Measurements from ENCODE around the gene PRRC2B. TPM values are rescaled to one million over a fixed set of nuclear protein-coding genes. Genes with fewer than 3 reads are reported as not detected.

PRRC2B gene
- total and polyA plus RNA-seq, 8 donors, result 159 to 233 (median 187) TPM

DNA sequence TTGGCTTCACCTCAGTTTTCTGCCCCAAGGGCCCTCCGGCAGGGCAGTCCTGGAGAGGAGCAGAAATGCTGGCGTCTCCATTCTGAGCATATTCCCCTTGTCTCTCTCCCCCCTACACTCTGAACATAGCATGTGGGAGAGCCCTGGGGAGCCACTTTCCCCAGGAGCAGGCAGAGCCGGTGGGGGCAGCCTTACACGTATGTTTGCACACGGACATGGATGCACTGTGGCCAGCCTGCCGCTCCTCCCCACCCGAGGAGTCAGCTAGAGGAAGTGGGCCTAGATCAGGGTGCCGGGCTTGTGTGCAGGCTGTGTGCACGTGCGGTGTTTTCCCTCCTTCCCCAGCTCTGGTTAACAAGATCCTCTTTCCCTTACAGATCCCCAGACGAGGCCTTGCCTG is 83.5 kb downstream of the PRRC2B start:
- intact Hi-C loops (cut with DNase I), result loop anchor here in 1 of 2 donors (10.0 kb wide), 1 partner anchor 133 kb away; no protein-coding TSS in a partner anchor
- no peak overlapping the region for H3K4me3 ChIP-seq
- no peaks in the 10 kb centered on the region for H3K4me1 ChIP-seq
- DNase-seq, result peak in 1 of 4 donors; percentile 63
- ATAC-seq, result no peak
- TF ChIP-seq, protein P1, sequence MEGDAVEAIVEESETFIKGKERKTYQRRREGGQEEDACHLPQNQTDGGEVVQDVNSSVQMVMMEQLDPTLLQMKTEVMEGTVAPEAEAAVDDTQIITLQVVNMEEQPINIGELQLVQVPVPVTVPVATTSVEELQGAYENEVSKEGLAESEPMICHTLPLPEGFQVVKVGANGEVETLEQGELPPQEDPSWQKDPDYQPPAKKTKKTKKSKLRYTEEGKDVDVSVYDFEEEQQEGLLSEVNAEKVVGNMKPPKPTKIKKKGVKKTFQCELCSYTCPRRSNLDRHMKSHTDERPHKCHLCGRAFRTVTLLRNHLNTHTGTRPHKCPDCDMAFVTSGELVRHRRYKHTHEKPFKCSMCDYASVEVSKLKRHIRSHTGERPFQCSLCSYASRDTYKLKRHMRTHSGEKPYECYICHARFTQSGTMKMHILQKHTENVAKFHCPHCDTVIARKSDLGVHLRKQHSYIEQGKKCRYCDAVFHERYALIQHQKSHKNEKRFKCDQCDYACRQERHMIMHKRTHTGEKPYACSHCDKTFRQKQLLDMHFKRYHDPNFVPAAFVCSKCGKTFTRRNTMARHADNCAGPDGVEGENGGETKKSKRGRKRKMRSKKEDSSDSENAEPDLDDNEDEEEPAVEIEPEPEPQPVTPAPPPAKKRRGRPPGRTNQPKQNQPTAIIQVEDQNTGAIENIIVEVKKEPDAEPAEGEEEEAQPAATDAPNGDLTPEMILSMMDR (IDR thresholded peaks at IDR 0.05), result no peak
- no peaks in the 10 kb centered on the region for H3K27me3 ChIP-seq
- H3K36me3 ChIP-seq, result peaks cover 0 to 100% of the 10 kb centered on the region in 2 donors
- no peaks in the 10 kb centered on the region for H3K9me3 ChIP-seq
- no peak overlapping the region for H3K27ac ChIP-seq

DNA sequence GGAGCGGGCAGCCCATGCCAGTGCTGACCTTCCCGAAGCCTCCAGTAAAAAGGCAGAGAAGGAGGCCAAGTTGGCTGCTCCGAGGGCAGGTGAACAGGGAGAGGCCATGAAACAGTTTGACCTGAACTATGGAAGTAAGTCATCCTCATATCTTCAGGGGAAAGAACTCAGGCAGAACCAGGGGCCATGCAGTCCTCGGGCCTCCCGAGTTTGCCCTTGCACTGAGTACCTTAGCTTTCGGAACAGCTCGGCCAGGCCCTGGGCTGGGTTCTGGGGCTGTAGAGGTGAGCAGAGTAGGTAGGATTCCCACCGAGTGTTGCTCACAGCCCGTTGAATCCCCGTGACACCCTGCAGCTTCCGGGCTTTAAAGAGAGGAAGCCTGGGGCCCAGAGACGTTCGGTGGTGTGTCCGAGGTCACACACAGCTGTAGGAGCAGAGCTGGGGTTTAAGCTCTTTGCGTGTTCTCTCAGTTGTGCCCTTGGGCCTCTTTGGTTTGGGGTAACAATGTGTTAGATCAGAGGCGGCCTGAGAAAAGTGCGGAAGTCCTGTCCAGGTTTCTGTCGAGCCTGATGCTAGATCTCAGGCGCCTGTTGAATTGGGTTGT is 84.0 kb downstream of the PRRC2B start:
- Histone ChIP-seq H3K27me3 (no peaks in the 10 kb centered on the region), H3K4me3 (no peak overlapping the region), H3K9me3 (no peaks in the 10 kb centered on the region), H3K36me3 (peaks cover 0 to 100% of the 10 kb centered on the region in 2 donors), H3K4me1 (no peaks in the 10 kb centered on the region), H3K27ac (no peak overlapping the region)
- ATAC-seq (no peak), DNase-seq (peak in 1 of 4 donors; percentile 53)
- TF ChIP-seq, protein P1 (IDR thresholded peaks at IDR 0.05), result no peak
- intact Hi-C loops (cut with DNase I), result loop anchor here in 1 of 2 donors (10.0 kb wide), 1 partner anchor 133 kb away; no protein-coding TSS in a partner anchor

DNA sequence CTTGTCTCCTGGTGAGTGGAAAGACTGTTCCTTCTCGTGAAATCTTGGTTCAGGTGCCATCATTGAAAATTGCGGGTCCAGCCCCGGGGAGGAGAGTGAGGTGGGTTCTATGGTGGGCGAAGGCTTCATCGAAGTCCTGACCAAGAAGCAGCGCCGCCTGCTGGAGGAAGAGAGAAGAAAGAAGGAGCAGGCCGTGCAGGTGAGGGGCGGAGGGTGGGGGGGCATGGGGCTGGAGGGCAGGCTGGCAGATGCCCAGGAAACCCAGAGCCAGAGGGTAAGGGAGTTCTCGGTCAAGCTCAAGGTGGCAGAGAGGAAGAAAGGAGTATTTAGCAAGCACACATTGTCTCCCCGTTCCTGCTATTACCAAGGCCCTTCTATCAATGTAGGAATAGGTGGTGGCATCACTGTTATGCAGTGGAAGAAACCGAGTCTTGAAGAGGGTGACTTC is 84.6 kb downstream of the PRRC2B start:
- Histone ChIP-seq H3K9me3 (no peaks in the 10 kb centered on the region), H3K27ac (no peak overlapping the region), H3K4me3 (no peak overlapping the region), H3K4me1 (no peaks in the 10 kb centered on the region), H3K36me3 (peaks cover 5 to 100% of the 10 kb centered on the region in 2 donors), H3K27me3 (no peaks in the 10 kb centered on the region)
- TF ChIP-seq, protein P1 (IDR thresholded peaks at IDR 0.05), result peak; percentile 33 to 56
- intact Hi-C loops (cut with DNase I), result loop anchor here in 1 of 2 donors (10.0 kb wide), 1 partner anchor 134 kb away; no protein-coding TSS in a partner anchor
- ATAC-seq, result no peak
- peak in 2 of 4 donors; percentile 45 to 61 for DNase-seq

- TF ChIP-seq, protein P1 (IDR thresholded peaks at IDR 0.05), result no peak
- ATAC-seq (no peak), DNase-seq (peak in 1 of 4 donors; percentile 10)
- intact Hi-C loops (cut with DNase I), result loop anchor here in 1 of 2 donors (10.0 kb wide), 1 partner anchor 134 kb away; no protein-coding TSS in a partner anchor
- Histone ChIP-seq H3K27me3 (no peaks in the 10 kb centered on the region), H3K9me3 (no peaks in the 10 kb centered on the region), H3K4me3 (no peak overlapping the region), H3K27ac (no peak overlapping the region), H3K4me1 (no peaks in the 10 kb centered on the region), H3K36me3 (peaks cover 5 to 100% of the 10 kb centered on the region in 2 donors)
These were observed 85.0 kb downstream of the PRRC2B start for GRCh38 chr9:131478911-131479310.

DNA sequence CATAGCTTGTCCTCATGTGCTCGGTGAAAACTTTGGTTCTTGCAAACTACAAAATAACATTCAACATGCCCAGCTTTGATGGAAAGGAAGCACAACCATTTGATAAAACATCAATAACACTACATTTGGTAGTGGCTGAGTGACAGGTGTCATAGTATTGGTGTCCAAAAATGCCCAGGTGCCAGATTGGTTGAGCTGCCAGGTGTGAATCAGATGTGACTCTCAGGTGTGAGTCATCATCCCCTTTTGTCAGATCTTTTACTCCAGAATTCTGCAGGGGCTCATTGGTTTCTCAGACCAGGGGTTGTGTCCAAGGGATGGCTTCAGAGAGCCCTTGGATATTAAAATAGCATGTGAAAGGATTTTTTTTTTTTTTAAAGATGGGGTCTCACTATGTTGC is 86.4 kb downstream of the PRRC2B start:
- intact Hi-C loops (cut with DNase I), result no loop called here
- no peak overlapping the region for H3K27ac ChIP-seq
- no peaks in the 10 kb centered on the region for H3K4me1 ChIP-seq
- ATAC-seq, result no peak
- H3K27me3 ChIP-seq, result no peaks in the 10 kb centered on the region
- TF ChIP-seq, protein P1 (IDR thresholded peaks at IDR 0.05), result no peak
- H3K9me3 ChIP-seq, result no peaks in the 10 kb centered on the region
- no peak for DNase-seq
- H3K4me3 ChIP-seq, result no peak overlapping the region
- H3K36me3 ChIP-seq, result peaks cover 5 to 100% of the 10 kb centered on the region in 2 donors

Data from left lung (tissue), 10 donors.